ENCODE measurements around the gene RPL19.
A peak's percentile ranks its signal among the peaks of the same experiment; 100 is the strongest.
"Not testable (repeated sequence)": the region's sequence is repeated elsewhere in the genome, so short reads cannot be mapped to it uniquely, and the experiment has no call there.

RPL19 gene

DNA sequence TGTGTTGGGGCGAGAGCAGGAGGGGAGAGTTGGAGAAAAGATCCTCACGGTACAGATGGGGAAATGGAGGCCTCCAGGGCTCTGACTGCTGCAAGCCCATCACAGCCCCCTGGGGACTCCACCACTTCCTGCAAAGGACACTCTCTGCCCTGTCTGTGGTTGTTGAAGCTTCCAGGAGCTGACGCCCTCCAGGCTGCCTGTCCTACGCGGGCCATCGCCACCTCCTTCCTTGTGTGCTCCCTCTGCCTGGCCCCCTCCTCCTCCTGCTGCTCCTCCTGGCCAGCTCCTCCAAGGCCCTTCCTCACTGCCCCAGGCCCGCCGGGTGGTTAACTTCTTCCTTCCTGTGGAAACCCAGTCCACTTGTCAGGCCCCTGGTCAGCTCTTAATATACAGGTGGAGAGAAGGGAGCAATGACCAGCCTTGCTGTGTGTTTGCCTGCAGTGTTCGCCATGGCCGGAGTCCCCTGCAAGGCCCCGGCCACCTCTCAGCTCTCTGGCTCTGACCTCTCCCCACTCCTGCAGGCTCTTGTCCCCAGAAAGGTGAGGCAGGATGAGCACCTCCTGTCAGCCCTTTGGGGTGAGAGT, 44.0 kb downstream of the RPL19 start:
- DNase-seq (ENCODE audit: low read depth in 2 of 2): no peak

DNA sequence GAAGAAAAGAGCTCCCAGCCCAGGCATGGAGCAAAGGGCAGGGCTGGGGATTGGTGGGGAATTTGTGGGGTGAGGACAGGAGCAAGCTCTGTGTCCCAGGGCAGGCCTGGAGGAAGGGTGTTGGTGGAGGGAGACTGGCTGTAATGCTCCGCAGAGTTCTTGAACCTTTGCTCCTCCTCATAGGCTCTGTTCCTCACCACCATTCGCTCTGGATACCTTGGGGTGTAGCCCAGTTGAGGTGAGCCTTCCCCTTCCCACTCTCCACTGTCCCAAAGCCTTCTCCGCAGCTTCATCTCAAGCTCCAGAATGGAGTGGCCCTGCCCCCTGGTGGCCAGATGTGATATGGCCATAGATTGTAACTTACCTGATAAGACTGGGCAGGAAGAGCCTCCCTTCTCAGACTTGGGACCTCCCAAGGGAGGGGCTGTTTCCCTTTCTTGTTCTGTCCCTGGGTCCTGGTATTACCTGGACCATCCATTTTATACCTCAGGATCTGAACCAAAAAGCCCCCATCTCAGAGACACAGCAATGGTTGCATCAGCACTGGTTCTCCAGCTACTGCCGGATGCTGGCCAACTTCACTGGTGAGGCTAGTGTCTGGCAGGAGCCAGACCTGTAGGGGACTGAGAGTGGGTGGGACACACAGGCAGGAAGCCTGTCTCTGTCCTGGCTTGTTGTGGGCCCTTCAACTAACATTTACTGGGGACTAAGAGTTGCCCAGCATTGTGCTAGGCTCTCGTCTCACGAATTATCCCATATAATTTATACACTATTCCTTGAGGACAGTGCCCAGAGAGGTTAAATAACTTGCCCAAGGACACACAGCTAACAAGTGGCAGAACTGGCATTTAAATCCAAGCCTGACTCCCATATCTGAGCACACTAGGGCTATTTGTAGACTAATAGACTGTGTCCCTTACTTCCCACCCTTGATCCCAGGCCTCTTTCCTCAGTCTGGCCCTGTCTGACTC, 44.8 kb downstream of the RPL19 start:
- DNase-seq (ENCODE audit: low read depth in 2 of 2): peak; percentile 47 to 51

DNA sequence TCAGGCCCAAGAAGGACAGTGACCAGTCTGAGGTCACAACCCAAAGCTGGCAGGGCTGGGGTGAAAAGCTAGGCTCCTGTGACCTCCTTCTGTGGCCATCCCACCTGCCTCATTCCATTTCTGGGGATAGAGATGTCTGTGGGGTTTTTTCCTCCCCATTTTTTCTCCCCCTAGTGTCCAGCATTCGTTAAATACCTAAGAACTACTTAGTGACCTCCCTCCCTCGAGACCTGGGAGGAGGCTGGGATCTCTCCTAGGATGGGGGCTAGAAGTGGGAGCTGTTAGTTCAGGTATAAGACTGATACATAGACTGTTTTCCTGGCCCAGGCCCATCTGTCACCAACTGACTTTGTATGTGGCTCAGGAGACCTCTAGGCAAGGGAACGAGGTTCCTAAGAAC, 46.2 kb downstream of the RPL19 start:
- DNase-seq (ENCODE audit: low read depth in 2 of 2): no peak

DNA sequence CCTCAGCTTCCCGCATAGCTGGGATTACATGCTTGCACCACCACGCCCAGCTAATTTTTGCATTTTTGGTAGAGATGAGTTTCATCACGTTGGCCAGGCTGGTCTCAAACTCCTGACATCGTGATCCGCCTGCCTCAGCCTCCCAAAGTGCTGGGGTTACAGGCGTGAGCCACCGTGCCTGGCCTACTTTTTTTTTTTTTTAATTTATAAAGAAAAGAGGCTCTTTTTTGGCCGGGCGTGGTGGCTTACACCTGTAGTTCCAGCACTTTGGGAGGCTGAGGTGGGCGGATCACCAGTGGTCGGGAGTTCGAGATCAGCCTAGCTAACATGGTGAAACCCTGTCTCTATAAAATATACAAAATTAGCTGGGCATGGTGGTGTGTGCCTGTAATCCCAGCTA, 50.0 kb downstream of the RPL19 start:
- DNase-seq (ENCODE audit: low read depth in 2 of 2): not testable (repeated sequence)

DNA sequence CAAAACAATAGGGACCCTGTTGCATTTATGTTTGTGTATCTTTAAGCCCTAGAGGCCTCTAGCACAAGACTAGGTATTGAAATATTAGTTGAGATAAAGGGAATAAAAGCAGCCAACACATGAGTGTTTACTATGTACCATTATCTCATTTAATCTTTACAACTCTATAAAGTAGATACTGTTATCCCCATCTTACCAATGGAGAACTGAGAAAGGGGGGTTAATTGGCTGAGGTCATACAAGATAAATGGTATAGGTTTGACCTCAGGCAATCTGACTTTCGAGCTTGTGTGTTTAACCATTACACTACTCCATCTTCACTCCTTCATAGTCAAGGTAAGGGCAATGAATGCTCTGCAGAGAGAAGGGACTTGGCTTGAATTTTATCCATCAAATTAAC, 51.9 kb downstream of the RPL19 start:
- DNase-seq (ENCODE audit: low read depth in 2 of 2): no peak

DNA sequence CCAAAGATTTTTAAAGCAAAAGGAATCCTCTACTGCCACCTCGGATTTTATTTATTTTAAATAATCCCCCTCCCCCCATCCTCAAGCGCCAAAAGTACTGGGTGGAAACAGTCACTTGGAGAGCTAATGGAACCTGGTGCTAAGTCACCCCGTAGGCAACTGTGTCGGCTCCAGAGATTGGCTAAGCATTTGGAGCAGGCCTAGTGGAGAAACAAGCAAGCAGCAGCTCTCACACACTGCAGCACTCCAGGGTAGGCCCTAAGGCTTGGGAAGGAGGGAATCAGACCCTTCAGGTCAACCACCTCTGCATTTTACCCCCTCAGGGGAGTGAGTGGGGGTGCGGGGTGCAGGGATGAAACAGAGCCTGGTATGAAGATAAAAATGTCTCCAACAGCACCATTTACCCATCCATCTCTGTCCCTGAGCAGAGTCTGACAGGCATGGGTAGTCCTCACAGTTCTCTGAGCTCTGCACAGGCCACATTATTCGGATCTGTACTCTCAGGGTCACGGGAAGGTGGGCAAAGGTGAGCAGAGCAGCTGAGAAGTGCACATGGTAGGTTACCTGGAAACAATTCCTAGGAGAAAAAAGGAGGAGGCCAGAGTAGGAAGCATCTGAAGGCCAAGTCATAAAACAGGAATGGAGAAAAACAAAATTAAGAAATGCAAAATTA, 52.8 kb downstream of the RPL19 start:
- DNase-seq (ENCODE audit: low read depth in 2 of 2): no peak

All from fibroblast of skin of left quadriceps (primary cell).